ENCODE data around the gene PLK3.
A peak's percentile ranks its signal among the peaks of the same experiment; 100 is the strongest.

- TF ChIP-seq, protein P1, sequence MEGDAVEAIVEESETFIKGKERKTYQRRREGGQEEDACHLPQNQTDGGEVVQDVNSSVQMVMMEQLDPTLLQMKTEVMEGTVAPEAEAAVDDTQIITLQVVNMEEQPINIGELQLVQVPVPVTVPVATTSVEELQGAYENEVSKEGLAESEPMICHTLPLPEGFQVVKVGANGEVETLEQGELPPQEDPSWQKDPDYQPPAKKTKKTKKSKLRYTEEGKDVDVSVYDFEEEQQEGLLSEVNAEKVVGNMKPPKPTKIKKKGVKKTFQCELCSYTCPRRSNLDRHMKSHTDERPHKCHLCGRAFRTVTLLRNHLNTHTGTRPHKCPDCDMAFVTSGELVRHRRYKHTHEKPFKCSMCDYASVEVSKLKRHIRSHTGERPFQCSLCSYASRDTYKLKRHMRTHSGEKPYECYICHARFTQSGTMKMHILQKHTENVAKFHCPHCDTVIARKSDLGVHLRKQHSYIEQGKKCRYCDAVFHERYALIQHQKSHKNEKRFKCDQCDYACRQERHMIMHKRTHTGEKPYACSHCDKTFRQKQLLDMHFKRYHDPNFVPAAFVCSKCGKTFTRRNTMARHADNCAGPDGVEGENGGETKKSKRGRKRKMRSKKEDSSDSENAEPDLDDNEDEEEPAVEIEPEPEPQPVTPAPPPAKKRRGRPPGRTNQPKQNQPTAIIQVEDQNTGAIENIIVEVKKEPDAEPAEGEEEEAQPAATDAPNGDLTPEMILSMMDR (IDR thresholded peaks at IDR 0.05), result peak; percentile 94 to 96 (median 96)
- peak; percentile 91 to 95 for TF ChIP-seq EP300 (IDR thresholded peaks at IDR 0.05)
These were observed at the start of gene PLK3 for GRCh38 chr1:44799770-44800584.
